GM21723 (cell line): ENCODE measurements around the gene CEMIP.

Experiments used
- ATAC-seq: cut with Tn5 transposase; IDR thresholded peaks from one replicate; pipeline ENCODE4 v1.9.1; 2021; ENCODE audit warnings: mild to moderate bottlenecking, moderate library complexity; ENCODE audit not compliant: unreplicated experiment

The CEMIP gene

DNA sequence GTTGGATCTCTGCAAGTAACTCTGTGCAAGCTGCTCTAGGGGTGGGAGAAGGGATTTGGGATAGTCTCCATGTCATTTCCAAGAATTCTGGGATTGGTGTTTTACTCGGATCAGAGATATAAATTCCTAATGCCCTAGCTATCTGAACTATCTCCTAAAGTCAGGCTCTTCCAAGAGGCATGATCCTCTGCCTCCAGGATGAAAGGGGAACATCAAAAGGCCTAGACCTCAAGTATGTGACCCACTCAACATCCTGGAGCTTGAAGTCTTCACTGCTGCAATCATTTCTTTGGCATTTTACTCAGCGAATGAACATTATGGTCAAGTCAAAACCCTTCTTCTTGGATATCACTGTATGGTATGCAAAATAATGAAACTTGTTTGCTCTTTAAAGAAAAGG lies 104.5 kb downstream of the CEMIP start:
- ATAC-seq, result no peak

- ATAC-seq, result no peak
These were observed 105.9 kb downstream of the CEMIP start for GRCh38 chr15:80885016-80885579.

- ATAC-seq, result no peak
These were observed 108.0 kb downstream of the CEMIP start for GRCh38 chr15:80887148-80887547.

- ATAC-seq, result no peak
These were observed 109.7 kb downstream of the CEMIP start for GRCh38 chr15:80888846-80889245.

GRCh38 chr15:80890341-80891005 lies 111.3 kb downstream of the CEMIP start:
- no peak for ATAC-seq

DNA sequence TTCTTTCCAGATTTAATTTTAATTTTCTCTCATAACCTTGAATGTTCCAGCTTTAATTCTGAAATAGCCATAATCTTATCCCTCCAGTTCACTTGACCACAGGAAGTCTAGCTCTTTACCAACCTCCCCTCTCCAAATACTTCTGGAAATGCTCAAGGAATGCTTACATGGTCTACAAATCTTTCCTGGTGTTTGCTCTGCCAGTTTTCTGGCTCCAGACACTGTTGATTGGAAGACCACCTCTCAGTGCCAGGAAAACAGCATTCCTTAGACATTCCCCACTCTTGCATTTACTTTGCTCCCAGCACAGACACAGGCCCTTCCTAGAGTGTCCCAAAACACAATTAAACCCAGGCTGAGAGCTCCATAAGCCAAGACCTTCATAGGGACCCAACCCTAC lies 111.8 kb downstream of the CEMIP start:
- no peak for ATAC-seq

DNA sequence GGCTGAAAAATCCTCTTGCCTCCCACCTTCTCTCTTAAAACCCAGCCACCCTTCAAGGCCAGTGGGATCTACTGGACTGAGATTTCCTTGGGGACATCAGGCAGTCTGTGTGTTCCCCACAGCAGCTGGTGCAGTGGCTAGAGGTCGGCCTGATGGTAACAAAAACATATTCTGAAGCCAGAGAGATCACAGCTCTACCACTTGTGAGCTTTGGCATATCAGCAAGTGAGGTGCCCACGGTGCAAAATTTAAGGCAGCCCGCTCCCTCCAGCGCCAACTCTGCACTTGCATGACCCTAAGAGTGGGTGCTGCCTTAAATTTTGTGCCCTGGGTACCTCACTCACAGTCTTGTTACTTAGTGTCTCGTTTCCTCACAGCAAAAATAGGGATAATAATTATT lies 113.2 kb downstream of the CEMIP start:
- no peak for ATAC-seq

- no peak for ATAC-seq
These were observed 114.6 kb downstream of the CEMIP start for GRCh38 chr15:80893777-80894176.

DNA sequence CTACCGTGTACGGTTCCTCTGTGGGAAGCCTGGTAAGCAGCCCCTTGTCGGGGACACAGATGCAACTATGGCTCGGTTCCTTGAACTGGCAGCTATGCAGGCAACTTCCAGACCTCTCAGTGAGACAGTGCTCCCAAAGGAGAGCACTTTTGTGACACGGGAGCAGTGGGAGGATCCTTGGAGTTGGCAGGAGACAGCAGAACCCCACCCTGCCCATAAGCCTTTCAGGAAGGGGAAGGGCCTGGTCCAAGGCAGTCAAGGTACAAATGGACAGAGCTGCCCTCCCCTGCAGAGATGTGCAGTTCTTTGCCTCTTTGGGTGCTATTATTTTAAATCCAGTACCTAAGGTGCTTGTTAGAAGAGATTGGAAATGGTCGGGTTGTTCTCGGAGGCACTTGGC lies 115.9 kb downstream of the CEMIP start:
- ATAC-seq, result no peak

DNA sequence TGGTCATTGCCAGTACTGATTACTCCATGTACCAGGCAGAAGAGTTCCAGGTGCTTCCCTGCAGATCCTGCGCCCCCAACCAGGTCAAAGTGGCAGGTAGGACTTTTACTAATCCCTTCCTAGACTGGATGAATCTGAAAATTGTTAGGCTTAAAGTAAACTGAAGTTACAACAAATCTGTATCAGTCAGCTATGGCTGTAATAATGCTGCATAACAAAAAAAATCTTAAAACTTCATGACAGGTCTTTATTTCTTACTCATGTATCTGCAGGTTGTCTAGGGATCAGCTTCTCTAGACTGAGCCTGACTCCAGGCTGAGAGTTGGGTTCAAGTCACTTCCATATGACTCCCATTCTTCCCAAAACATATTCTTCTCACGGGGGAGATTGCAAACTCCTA lies 116.8 kb downstream of the CEMIP start:
- ATAC-seq, result no peak

GRCh38 chr15:80898040-80898439 lies 118.9 kb downstream of the CEMIP start:
- ATAC-seq, result no peak

- ATAC-seq, result no peak
These were observed 123.2 kb downstream of the CEMIP start for GRCh38 chr15:80902298-80902801.

- no peak for ATAC-seq
These were observed 125.8 kb downstream of the CEMIP start for GRCh38 chr15:80904998-80905397.

- ATAC-seq, result no peak
These were observed 127.1 kb downstream of the CEMIP start for GRCh38 chr15:80906159-80906766.

GRCh38 chr15:80911821-80912220 lies 132.7 kb downstream of the CEMIP start:
- no peak for ATAC-seq

GRCh38 chr15:80912673-80913072 lies 133.5 kb downstream of the CEMIP start:
- no peak for ATAC-seq

- no peak for ATAC-seq
These were observed 134.4 kb downstream of the CEMIP start for GRCh38 chr15:80913541-80913940.

- ATAC-seq, result no peak
These were observed 136.3 kb downstream of the CEMIP start for GRCh38 chr15:80915472-80915871.

DNA sequence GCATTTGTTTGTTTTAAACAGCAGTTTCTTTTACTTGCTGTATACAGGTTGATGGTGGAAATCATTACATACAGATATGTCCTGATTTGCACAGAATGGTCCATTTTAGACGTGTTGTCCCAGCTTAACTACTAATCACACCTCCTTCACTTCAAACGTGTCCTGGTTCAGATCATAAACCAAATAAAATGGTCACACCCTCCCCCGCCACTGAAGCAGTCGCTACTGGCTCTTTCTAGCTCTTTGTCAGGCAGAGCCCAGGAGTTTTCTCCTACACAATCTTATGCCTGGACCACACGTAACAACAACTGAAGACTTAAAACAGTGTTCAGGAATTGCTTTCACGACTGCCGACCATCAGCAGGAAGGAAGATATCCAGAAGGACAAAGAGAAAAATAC lies 136.9 kb downstream of the CEMIP start:
- no peak for ATAC-seq

- no peak for ATAC-seq
These were observed 139.1 kb downstream of the CEMIP start for GRCh38 chr15:80918196-80918783.

DNA sequence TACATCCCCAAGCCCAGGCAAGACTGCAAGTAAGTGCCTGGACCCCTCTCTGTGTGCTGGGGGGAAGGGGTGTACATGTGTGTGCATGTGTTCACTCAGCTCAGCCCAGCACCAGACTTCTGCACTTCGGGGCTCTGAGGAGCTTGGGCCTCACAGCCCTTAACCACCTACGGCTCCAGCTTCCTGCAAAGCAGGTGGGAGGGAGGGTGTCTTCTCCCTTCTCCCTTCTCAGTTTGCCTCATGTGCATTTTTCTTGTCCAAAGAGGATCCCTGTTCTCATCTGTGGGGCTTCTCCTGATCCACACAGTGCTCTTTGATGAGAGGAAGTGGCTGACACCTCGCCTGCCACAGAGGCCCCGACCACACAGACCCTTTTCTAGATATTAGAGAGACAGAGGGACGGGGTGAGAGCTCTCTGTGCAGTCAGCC lies 141.1 kb downstream of the CEMIP start:
- no peak for ATAC-seq
